Liver (tissue), 9 donors: Measurements from ENCODE around the gene SIK3. TPM values are rescaled to one million over a fixed set of nuclear protein-coding genes. Genes with fewer than 3 reads are reported as not detected.

Experiments
- DNase-seq: peaks from one replicate; pipeline ENCODE4 v3.0.0-alpha.2; 2017; ENCODE audit warnings: low spot score
- H3K27ac ChIP-seq, 2 donors: one replicate each; pipeline ENCODE4 v1.7.0; 2013; ENCODE audit warnings: inconsistent platforms in 2 of 2, low read length in 2 of 2, control low read depth in 1 of 2, low read depth in 1 of 2, mild to moderate bottlenecking in 1 of 2
- H3K27me3 ChIP-seq, 4 donors: one replicate each; pipeline versions ENCODE4 v1.6.1 to v1.7.0; 2013; ENCODE audit warnings: low read length in 3 of 4, inconsistent platforms in 1 of 4, mild to moderate bottlenecking in 1 of 4, moderate library complexity in 1 of 4; ENCODE audit not compliant: control insufficient read depth in 4 of 4, insufficient read depth in 4 of 4
- H3K36me3 ChIP-seq, 4 donors: one replicate each; pipeline versions ENCODE4 v1.6.1 to v1.7.0; 2013; ENCODE audit warnings: low read length in 3 of 4, mild to moderate bottlenecking in 3 of 4, low read depth in 1 of 4, moderate library complexity in 1 of 4; ENCODE audit not compliant: control insufficient read depth in 4 of 4, insufficient read depth in 3 of 4
- H3K4me1 ChIP-seq, 4 donors: one replicate each; pipeline versions ENCODE4 v1.6.1 to v1.7.0; 2013; ENCODE audit warnings: low read length in 3 of 4, mild to moderate bottlenecking in 3 of 4, moderate library complexity in 1 of 4; ENCODE audit not compliant: control insufficient read depth in 4 of 4, insufficient read depth in 4 of 4
- H3K4me3 ChIP-seq, 3 donors: one replicate each; pipeline versions ENCODE4 v1.6.1 to v1.7.0; 2013; ENCODE audit warnings: low read length in 3 of 3, control low read depth in 1 of 3, low read depth in 1 of 3, mild to moderate bottlenecking in 1 of 3
- H3K9ac ChIP-seq, 2 donors: one replicate each; pipeline ENCODE4 v1.7.0; 2013; ENCODE audit warnings: low read length in 2 of 2, mild to moderate bottlenecking in 2 of 2, moderate library complexity in 2 of 2, control low read depth in 1 of 2, low read depth in 1 of 2
- H3K9me3 ChIP-seq, 4 donors: one replicate each; pipeline versions ENCODE4 v1.6.1 to v1.7.0; 2013; ENCODE audit warnings: low read length in 3 of 4; ENCODE audit not compliant: control insufficient read depth in 4 of 4
- ATF3 ChIP-seq: IDR thresholded peaks from 2 replicates; pipeline ENCODE4 v1.6.1; 2016; ENCODE audit warnings: antibody characterized with exemption
- EGR1 ChIP-seq, 2 donors: IDR thresholded peaks; 2 replicates each; pipeline ENCODE4 v1.6.1; 2016 to 2018; ENCODE audit warnings: antibody characterized with exemption in 2 of 2, low read depth in 2 of 2
- FOXA1 ChIP-seq: IDR thresholded peaks from 2 replicates; pipeline ENCODE4 v1.6.1; 2016; ENCODE audit warnings: antibody characterized with exemption
- FOXA2 ChIP-seq: IDR thresholded peaks from 2 replicates; pipeline ENCODE4 v1.6.1; 2016; ENCODE audit warnings: antibody characterized with exemption
- GABPA ChIP-seq, 2 donors: IDR thresholded peaks in 1 of 2; conservative IDR thresholded peaks in 1 of 2; 2 replicates each; pipeline ENCODE4 v1.6.1; 2016; ENCODE audit warnings: antibody characterized with exemption in 2 of 2, mild to moderate bottlenecking in 1 of 2, moderate library complexity in 1 of 2
- HNF4A ChIP-seq, 2 donors: conservative IDR thresholded peaks; 2 replicates each; pipeline ENCODE4 v1.6.1; 2016; ENCODE audit warnings: antibody characterized with exemption in 2 of 2, mild to moderate bottlenecking in 2 of 2
- HNF4G ChIP-seq: IDR thresholded peaks from 2 replicates; pipeline ENCODE4 v1.6.1; 2016; ENCODE audit warnings: antibody characterized with exemption
- JUND ChIP-seq, 2 donors: IDR thresholded peaks; 2 replicates each; pipeline ENCODE4 v1.6.1; 2016; ENCODE audit warnings: antibody characterized with exemption in 2 of 2
- MAX ChIP-seq: IDR thresholded peaks from 2 replicates; pipeline ENCODE4 v1.6.1; 2016; ENCODE audit warnings: antibody characterized with exemption
- NR2F2 ChIP-seq: IDR thresholded peaks from 2 replicates; pipeline ENCODE4 v1.6.1; 2016; ENCODE audit warnings: antibody characterized with exemption
- RAD21 ChIP-seq, 2 donors: IDR thresholded peaks; 2 replicates each; pipeline ENCODE4 v1.6.1; 2016; ENCODE audit warnings: antibody characterized with exemption in 2 of 2, mild to moderate bottlenecking in 2 of 2
- RXRA ChIP-seq, 2 donors: IDR thresholded peaks; 2 replicates each; pipeline ENCODE4 v1.6.1; 2017 to 2018; ENCODE audit warnings: antibody characterized with exemption in 2 of 2, mild to moderate bottlenecking in 1 of 2
- SP1 ChIP-seq: IDR thresholded peaks from 2 replicates; pipeline ENCODE4 v1.6.1; 2018; ENCODE audit warnings: antibody characterized with exemption, mild to moderate bottlenecking
- TAF1 ChIP-seq: conservative IDR thresholded peaks from 2 replicates; pipeline ENCODE4 v1.6.1; 2016; ENCODE audit warnings: antibody characterized with exemption, mild to moderate bottlenecking
- YY1 ChIP-seq: IDR thresholded peaks from 2 replicates; pipeline ENCODE4 v1.6.1; 2016; ENCODE audit warnings: antibody characterized with exemption, mild to moderate bottlenecking
- ZBTB33 ChIP-seq: IDR thresholded peaks from 2 replicates; pipeline ENCODE4 v1.6.1; 2016; ENCODE audit warnings: antibody characterized with exemption
- WGBS: extraction: QIAGEN DNeasy Blood & Tissue Kit; methylation state at CpG from one replicate; pipeline ENCODE4 v1.1.7; 2013; 5-methylcytosine and 5-hydroxymethylcytosine counted together
- polyA plus RNA-seq, 2 donors: library from polyadenylated mRNA; stranded (reverse) in 1 of 2; unstranded in 1 of 2; fragments of 200-250 nt in 1 of 2; fragments of >200 nt in 1 of 2; fragmentation: Nextera tagmentation in 1 of 2; extraction: Ambion mirVana in 1 of 2; gene quantifications; one replicate each; pipeline versions ENCODE4 v1.2.1 to v1.2.3, GENCODE V29; 2013 to 2015
- total RNA-seq, 2 donors: library from RNA; depleted of rRNA; stranded (reverse); fragments of >200 nt; gene quantifications; one replicate each; pipeline ENCODE4 v1.2.3, GENCODE V29; 2014
- TF ChIP-seq, protein P1 (sequence below): IDR thresholded peaks from 2 replicates; pipeline ENCODE4 v1.6.1; 2016; ENCODE audit warnings: antibody characterized with exemption, mild to moderate bottlenecking
- TF ChIP-seq, protein P2 (sequence below): fragments of 150-350 bp; IDR thresholded peaks from 2 replicates; pipeline ENCODE4 v1.5.1; 2017; ENCODE audit warnings: improper control_type of control experiment, low read depth, low read length; ENCODE audit not compliant: missing input control
- donor health status: healthy.
- donor health status: healthy.
- donor health status: healthy.
- donor health status: healthy.
- donor health status: healthy.

SIK3 gene
- total and polyA plus RNA-seq, 4 donors = 6.9 to 52.4 (median 14.4) TPM

DNA sequence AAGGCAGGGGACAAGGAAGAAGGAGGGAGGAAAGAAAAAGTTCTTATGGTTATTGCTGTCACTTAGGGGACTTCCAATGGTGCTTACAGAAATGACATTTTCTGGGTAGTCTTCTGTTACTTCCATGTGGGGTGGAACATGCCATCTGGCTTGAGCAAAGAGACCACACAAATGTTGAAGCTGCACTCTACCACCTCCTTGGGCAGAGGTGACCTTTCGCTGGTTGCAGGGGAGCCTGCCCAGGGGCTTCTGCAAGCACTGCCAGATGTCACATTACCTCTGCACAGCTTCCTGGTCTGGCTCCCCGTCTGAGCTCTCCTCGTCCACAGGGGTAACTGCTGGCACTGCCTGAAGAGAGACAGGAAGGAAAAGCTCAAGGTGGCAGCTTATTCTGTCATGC, 228.2 kb downstream of the SIK3 start:
- Histone ChIP-seq H3K27me3 (no peaks in the 10 kb centered on the region), H3K4me1 (peaks cover 2 to 14% (median 9%) of the 10 kb centered on the region in 4 donors), H3K27ac (no peak overlapping the region), H3K4me3 (no peak overlapping the region), H3K9ac (no peak overlapping the region), H3K36me3 (peaks cover 14 to 88% (median 58%) of the 10 kb centered on the region in 4 donors), H3K9me3 (no peaks in the 10 kb centered on the region)
- no peak for TF ChIP-seq HNF4A (conservative IDR thresholded peaks at IDR 0.05)
- no peak for TF ChIP-seq SP1
- TF ChIP-seq EGR1 (IDR thresholded peaks at IDR 0.05; ENCODE audit: low read depth in 2 of 2) = no peak
- TF ChIP-seq, protein P1, sequence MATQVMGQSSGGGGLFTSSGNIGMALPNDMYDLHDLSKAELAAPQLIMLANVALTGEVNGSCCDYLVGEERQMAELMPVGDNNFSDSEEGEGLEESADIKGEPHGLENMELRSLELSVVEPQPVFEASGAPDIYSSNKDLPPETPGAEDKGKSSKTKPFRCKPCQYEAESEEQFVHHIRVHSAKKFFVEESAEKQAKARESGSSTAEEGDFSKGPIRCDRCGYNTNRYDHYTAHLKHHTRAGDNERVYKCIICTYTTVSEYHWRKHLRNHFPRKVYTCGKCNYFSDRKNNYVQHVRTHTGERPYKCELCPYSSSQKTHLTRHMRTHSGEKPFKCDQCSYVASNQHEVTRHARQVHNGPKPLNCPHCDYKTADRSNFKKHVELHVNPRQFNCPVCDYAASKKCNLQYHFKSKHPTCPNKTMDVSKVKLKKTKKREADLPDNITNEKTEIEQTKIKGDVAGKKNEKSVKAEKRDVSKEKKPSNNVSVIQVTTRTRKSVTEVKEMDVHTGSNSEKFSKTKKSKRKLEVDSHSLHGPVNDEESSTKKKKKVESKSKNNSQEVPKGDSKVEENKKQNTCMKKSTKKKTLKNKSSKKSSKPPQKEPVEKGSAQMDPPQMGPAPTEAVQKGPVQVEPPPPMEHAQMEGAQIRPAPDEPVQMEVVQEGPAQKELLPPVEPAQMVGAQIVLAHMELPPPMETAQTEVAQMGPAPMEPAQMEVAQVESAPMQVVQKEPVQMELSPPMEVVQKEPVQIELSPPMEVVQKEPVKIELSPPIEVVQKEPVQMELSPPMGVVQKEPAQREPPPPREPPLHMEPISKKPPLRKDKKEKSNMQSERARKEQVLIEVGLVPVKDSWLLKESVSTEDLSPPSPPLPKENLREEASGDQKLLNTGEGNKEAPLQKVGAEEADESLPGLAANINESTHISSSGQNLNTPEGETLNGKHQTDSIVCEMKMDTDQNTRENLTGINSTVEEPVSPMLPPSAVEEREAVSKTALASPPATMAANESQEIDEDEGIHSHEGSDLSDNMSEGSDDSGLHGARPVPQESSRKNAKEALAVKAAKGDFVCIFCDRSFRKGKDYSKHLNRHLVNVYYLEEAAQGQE = no peak
- TF ChIP-seq FOXA1 = no peak
- 80% methylated on average over 3 of the region's 3 CpGs for WGBS
- DNase-seq = no peak

DNA sequence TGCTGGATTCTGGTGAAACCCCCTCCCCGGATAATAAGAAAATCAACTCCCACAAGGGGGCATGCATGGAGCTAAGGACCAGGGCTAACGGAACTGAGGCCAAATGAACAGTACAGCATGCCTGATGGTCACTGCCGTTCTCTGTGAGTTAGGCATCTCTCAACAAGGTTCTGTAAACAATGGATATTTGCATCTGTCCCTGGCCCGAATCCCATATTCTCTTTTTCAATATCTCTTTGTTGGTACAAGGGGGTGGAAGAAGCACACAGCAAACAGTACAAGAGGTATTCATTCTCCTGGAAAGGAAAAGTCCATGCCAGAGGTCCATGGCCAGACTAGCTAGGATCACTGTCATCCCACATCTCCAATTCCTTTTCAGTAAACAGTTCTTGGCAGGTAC, 228.6 kb downstream of the SIK3 start:
- no peak for DNase-seq
- no peaks in the 10 kb centered on the region for H3K9me3 ChIP-seq
- H3K36me3 ChIP-seq = peaks cover 11 to 90% (median 57%) of the 10 kb centered on the region in 4 donors
- H3K4me1 ChIP-seq = peaks cover 2 to 14% (median 9%) of the 10 kb centered on the region in 4 donors
- 56% methylated on average over 4 of the region's 4 CpGs for WGBS
- no peaks in the 10 kb centered on the region for H3K27me3 ChIP-seq
- H3K27ac ChIP-seq = no peak overlapping the region
- no peak overlapping the region for H3K4me3 ChIP-seq
- no peak overlapping the region for H3K9ac ChIP-seq
- TF ChIP-seq NR2F2 = no peak
- peak in 1 of 2 donors; percentile 29 for TF ChIP-seq JUND (IDR thresholded peaks at IDR 0.05)
- TF ChIP-seq FOXA1 = peak; percentile 58
- peak; percentile 12 to 78 for TF ChIP-seq RXRA (IDR thresholded peaks at IDR 0.05)
- TF ChIP-seq HNF4A (conservative IDR thresholded peaks at IDR 0.05) = peak; percentile 47 to 63
- no peak for TF ChIP-seq ATF3
- TF ChIP-seq SP1 = no peak
- TF ChIP-seq MAX = peak; percentile 43
- no peak for TF ChIP-seq HNF4G
- TF ChIP-seq, protein P1 = no peak
- TF ChIP-seq RAD21 (IDR thresholded peaks at IDR 0.05) = peak; percentile 40 to 63
- peak; percentile 22 for TF ChIP-seq ZBTB33
- TF ChIP-seq GABPA (IDR thresholded peaks at IDR 0.05 in 1 of 2, conservative IDR thresholded peaks at IDR 0.05 in 1 of 2) = peak in 1 of 2 donors; percentile 28
- peak; percentile 88 for TF ChIP-seq FOXA2
- TF ChIP-seq, protein P2, sequence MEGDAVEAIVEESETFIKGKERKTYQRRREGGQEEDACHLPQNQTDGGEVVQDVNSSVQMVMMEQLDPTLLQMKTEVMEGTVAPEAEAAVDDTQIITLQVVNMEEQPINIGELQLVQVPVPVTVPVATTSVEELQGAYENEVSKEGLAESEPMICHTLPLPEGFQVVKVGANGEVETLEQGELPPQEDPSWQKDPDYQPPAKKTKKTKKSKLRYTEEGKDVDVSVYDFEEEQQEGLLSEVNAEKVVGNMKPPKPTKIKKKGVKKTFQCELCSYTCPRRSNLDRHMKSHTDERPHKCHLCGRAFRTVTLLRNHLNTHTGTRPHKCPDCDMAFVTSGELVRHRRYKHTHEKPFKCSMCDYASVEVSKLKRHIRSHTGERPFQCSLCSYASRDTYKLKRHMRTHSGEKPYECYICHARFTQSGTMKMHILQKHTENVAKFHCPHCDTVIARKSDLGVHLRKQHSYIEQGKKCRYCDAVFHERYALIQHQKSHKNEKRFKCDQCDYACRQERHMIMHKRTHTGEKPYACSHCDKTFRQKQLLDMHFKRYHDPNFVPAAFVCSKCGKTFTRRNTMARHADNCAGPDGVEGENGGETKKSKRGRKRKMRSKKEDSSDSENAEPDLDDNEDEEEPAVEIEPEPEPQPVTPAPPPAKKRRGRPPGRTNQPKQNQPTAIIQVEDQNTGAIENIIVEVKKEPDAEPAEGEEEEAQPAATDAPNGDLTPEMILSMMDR = peak; percentile 1
- no peak for TF ChIP-seq TAF1
- no peak for TF ChIP-seq YY1
